Tibial nerve (tissue), 4 donors: Measurements from ENCODE around the gene TLNRD1.

ENCODE experiments used
- EP300 ChIP-seq, 2 donors: sonication (generic); formaldehyde crosslinking; IDR thresholded peaks; one replicate each; pipeline ENCODE4 v1.6.1; 2017; ENCODE audit warnings: antibody characterized with exemption in 2 of 2, mild to moderate bottlenecking in 1 of 2
- POLR2A ChIP-seq, 2 donors: fragments of 450-650 bp; IDR thresholded peaks; one replicate each; pipeline ENCODE4 v1.6.1; 2017; ENCODE audit warnings: antibody characterized with exemption in 2 of 2, mild to moderate bottlenecking in 2 of 2, moderate library complexity in 2 of 2
- TF ChIP-seq, protein P1 (sequence below), 5 experiments: fragments of 200-600 bp in 3 of 5; fragments of 450-650 bp in 2 of 5; sonication (generic) in 3 of 5; IDR thresholded peaks; one replicate each; pipeline ENCODE4 v1.5.1; 2016 to 2019; ENCODE audit warnings: antibody characterized with exemption in 5 of 5, mild to moderate bottlenecking in 3 of 5, moderate library complexity in 2 of 5

DNA sequence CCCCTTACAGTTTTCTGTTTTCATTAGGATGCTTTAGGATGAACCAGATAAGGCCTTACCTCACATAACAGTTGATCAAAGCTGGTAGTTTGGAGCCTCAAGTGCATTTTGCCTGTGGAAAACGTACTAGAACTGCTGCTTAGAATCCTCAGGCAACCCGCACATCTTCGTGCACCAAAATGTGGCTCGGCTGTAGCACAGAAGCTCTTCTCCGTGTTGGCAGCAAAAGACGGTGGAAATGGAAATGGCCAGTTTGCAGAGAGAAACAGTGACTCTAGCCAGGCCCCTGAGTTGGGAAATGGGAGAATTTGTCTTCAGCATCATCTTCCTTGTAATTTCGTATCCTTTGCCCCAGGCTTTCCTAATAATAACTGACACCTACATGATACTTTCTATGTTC is 20.6 kb downstream of the TLNRD1 start:
- TF ChIP-seq, protein P1, sequence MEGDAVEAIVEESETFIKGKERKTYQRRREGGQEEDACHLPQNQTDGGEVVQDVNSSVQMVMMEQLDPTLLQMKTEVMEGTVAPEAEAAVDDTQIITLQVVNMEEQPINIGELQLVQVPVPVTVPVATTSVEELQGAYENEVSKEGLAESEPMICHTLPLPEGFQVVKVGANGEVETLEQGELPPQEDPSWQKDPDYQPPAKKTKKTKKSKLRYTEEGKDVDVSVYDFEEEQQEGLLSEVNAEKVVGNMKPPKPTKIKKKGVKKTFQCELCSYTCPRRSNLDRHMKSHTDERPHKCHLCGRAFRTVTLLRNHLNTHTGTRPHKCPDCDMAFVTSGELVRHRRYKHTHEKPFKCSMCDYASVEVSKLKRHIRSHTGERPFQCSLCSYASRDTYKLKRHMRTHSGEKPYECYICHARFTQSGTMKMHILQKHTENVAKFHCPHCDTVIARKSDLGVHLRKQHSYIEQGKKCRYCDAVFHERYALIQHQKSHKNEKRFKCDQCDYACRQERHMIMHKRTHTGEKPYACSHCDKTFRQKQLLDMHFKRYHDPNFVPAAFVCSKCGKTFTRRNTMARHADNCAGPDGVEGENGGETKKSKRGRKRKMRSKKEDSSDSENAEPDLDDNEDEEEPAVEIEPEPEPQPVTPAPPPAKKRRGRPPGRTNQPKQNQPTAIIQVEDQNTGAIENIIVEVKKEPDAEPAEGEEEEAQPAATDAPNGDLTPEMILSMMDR (IDR thresholded peaks at IDR 0.05) = no peak
- TF ChIP-seq POLR2A (IDR thresholded peaks at IDR 0.05) (no peak), EP300 (IDR thresholded peaks at IDR 0.05) (no peak)
